Measurements from ENCODE around the gene ATP10B.

GRCh38 chr5:160699301-160699700, 152.7 kb downstream of the ATP10B start:
- TF ChIP-seq, protein P1, sequence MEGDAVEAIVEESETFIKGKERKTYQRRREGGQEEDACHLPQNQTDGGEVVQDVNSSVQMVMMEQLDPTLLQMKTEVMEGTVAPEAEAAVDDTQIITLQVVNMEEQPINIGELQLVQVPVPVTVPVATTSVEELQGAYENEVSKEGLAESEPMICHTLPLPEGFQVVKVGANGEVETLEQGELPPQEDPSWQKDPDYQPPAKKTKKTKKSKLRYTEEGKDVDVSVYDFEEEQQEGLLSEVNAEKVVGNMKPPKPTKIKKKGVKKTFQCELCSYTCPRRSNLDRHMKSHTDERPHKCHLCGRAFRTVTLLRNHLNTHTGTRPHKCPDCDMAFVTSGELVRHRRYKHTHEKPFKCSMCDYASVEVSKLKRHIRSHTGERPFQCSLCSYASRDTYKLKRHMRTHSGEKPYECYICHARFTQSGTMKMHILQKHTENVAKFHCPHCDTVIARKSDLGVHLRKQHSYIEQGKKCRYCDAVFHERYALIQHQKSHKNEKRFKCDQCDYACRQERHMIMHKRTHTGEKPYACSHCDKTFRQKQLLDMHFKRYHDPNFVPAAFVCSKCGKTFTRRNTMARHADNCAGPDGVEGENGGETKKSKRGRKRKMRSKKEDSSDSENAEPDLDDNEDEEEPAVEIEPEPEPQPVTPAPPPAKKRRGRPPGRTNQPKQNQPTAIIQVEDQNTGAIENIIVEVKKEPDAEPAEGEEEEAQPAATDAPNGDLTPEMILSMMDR (IDR thresholded peaks at IDR 0.05; ENCODE audit: control extremely low read depth in 1 of 3, insufficient read depth in 1 of 3, low read depth in 1 of 3, low read length in 3 of 3) = no peak
- no peak for TF ChIP-seq CBX8 (IDR thresholded peaks at IDR 0.05; ENCODE audit: borderline replicate concordance, low read depth, low read length)
- TF ChIP-seq HDAC6 (IDR thresholded peaks at IDR 0.05; ENCODE audit: low read depth, low read length) = no peak

Measured in H1 (cell line).